NCI-H69 (cell line): ENCODE results near the gene DDX10.
"Not testable (repeated sequence)": the region's sequence is repeated elsewhere in the genome, so short reads cannot be mapped to it uniquely, and the experiment has no call there.

ENCODE experiments used
- DNase-seq: peaks from one replicate; lab custom pipeline; 2025; lab: John Stamatoyannopoulos, UW

The DDX10 gene

GRCh38 chr11:108774037-108774730 lies 109.3 kb downstream of the DDX10 start:
- DNase-seq, result no peak

- no peak for DNase-seq
Observed at GRCh38 chr11:108775324-108775723, 110.5 kb downstream of the DDX10 start.

GRCh38 chr11:108779147-108779546 lies 114.3 kb downstream of the DDX10 start:
- not testable (repeated sequence) for DNase-seq

GRCh38 chr11:108780119-108780518 lies 115.2 kb downstream of the DDX10 start:
- DNase-seq, result no peak

- no peak for DNase-seq
Observed at GRCh38 chr11:108781946-108782345, 117.1 kb downstream of the DDX10 start.

GRCh38 chr11:108786281-108786990 lies 121.6 kb downstream of the DDX10 start:
- DNase-seq, result no peak

- no peak for DNase-seq
Observed at GRCh38 chr11:108787105-108787504, 122.2 kb downstream of the DDX10 start.

GRCh38 chr11:108788565-108789199 lies 123.8 kb downstream of the DDX10 start:
- peak; percentile 18 for DNase-seq

GRCh38 chr11:108790501-108791299 lies 125.8 kb downstream of the DDX10 start:
- DNase-seq, result no peak

- DNase-seq, result peak; percentile 66
Observed at GRCh38 chr11:108793138-108793537, 128.3 kb downstream of the DDX10 start.

GRCh38 chr11:108793611-108794010 lies 128.7 kb downstream of the DDX10 start:
- no peak for DNase-seq

- no peak for DNase-seq
Observed at GRCh38 chr11:108796551-108796950, 131.7 kb downstream of the DDX10 start.

GRCh38 chr11:108797578-108798100 lies 132.8 kb downstream of the DDX10 start:
- DNase-seq, result peak; percentile 71

GRCh38 chr11:108802492-108802891 lies 137.6 kb downstream of the DDX10 start:
- no peak for DNase-seq

- DNase-seq, result no peak
Observed at GRCh38 chr11:108803776-108804175, 138.9 kb downstream of the DDX10 start.

- DNase-seq, result peak; percentile 73
Observed at GRCh38 chr11:108804511-108804910, 139.6 kb downstream of the DDX10 start.

GRCh38 chr11:108805030-108805429 lies 140.2 kb downstream of the DDX10 start:
- peak; percentile 77 for DNase-seq

GRCh38 chr11:108807262-108807661 lies 142.4 kb downstream of the DDX10 start:
- DNase-seq, result no peak

- no peak for DNase-seq
Observed at GRCh38 chr11:108813086-108813485, 148.2 kb downstream of the DDX10 start.

GRCh38 chr11:108817976-108818375 lies 153.1 kb downstream of the DDX10 start:
- DNase-seq, result no peak

- no peak for DNase-seq
Observed at GRCh38 chr11:108818971-108819370, 154.1 kb downstream of the DDX10 start.

GRCh38 chr11:108819957-108820356 lies 155.1 kb downstream of the DDX10 start:
- DNase-seq, result no peak
